ENCODE measurements around the gene DDOST. TPM values are rescaled to one million over a fixed set of nuclear protein-coding genes. Genes with fewer than 3 reads are reported as not detected.

The DDOST gene
- total and polyA plus RNA-seq, 10 of the 15 experiments (the other 5 are each of a cell fraction or from before 2014, with no cell fraction given) = 100 to 274 (median 201) TPM

DNA sequence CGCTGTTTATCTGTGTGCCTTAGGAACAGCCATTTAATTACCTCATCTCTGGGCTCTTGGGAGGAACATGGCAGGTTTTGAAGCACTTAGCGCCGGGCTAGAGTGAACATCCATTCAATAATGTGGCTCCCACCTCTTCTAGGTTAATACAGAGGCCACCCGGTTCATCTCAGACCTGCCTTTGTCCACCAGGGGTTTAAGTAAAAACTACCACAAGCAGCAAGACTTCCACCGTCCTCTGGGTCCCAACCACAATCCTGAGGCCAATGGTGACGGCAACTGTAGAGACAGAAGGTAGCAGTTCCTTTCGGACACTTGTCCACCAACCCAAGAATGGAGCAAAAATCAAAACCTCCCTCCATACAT is 924 bp upstream of the DDOST start:
- in situ Hi-C loops (cut with MboI) (no loop called here), intact Hi-C loops (cut with micrococcal nuclease; ENCODE audit: unreplicated experiment) (no loop called here)
- FAIRE-seq (no peak), ATAC-seq (no peak), DNase-seq (ENCODE audit: low read depth, low spot score) (no peak)
- Histone ChIP-seq H3K4me1 (ENCODE audit: control insufficient read depth, insufficient read depth, low read length) (0 out of 2 replicates have a peak, but pooled peaks cover 10% of the 10 kb centered on the region), H3K79me2 (ENCODE audit: control insufficient read depth, insufficient read depth, low read length) (peaks cover 35% of the 10 kb centered on the region), H3K9ac (ENCODE audit: control insufficient read depth, insufficient read depth, low read length) (peak overlapping the region; percentile 91), H3K27me3 (replicated peaks in 1 of 2; ENCODE audit: control insufficient read depth in 2 of 2, insufficient read depth in 2 of 2, low read length in 1 of 2) (no peaks in the 10 kb centered on the region), H3K36me3 (ENCODE audit: control insufficient read depth in 2 of 2, insufficient read depth in 2 of 2, low read length in 1 of 2) (peaks cover 6 to 12% of the 10 kb centered on the region in 2 experiments), H3K27ac (ENCODE audit: control insufficient read depth, insufficient read depth) (peak overlapping the region; percentile 68), H2AFZ (ENCODE audit: control insufficient read depth, low read depth, low read length) (peak overlapping the region; percentile 75), H4K20me1 (ENCODE audit: control insufficient read depth, insufficient read depth) (peaks cover 3% of the 10 kb centered on the region; the same call in 1 of the 2 replicates), H3K9me3 (replicated peaks; ENCODE audit: control insufficient read depth, insufficient read depth, low read length) (no peaks in the 10 kb centered on the region), H3K4me3 (peak overlapping the region; percentile 81), H3K4me2 (ENCODE audit: control insufficient read depth, insufficient read depth) (peak overlapping the region; percentile 99)
- SMC1A ChIA-PET (ENCODE audit: uncharacterized antibody, unreplicated experiment) = no interaction called here
- POLR2A ChIA-PET = interaction anchor here (2.3 kb wide), 1 partner anchor 28 kb away, joined by 8 read pairs; no protein-coding TSS in a partner anchor
- no TSS peak for BruUV-seq (replicated peaks)
- RAD21 ChIA-PET (ENCODE audit: unreplicated experiment) = no interaction called here
- TF ChIP-seq TARDBP (IDR thresholded peaks at IDR 0.05; ENCODE audit: borderline replicate concordance) = no peak
- CTCF ChIA-PET = interaction anchor here (1.0 to 3.2 kb wide), 5 partner anchors 9 to 533 kb away, joined by 3 to 13 read pairs (median 4); no protein-coding TSS in a partner anchor
- 46% methylated on average over 7 of the region's 7 CpGs for WGBS (ENCODE audit: insufficient coverage, insufficient replicate concordance, low lambda C conversion rate, missing lambda C conversion rate)

DNA sequence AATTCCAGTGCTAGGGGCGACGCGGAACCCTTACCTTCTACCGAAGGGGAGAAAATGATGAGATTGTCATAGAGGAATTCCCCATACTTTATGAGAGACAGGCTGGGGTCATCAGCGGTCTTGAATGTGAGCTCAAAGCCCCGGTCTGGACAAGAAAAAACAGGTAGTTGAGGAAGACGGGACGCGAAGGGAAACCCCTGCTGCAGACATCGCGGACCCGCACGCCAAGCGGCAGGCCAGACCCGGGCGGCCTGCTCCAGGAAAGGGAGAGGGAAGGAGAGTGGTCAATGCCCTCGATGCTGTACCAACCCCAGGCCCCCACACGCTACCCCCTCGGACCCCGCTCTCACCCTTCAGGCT is 342 bp downstream of the DDOST start:
- intact Hi-C loops (cut with micrococcal nuclease; ENCODE audit: unreplicated experiment) = loop anchor here (2.0 kb wide), 1 partner anchor 126 kb away; the partner anchor contains the start of gene HP1BP3

More for the DNA sequence above, 342 bp downstream of the DDOST start:
- H3K36me3 ChIP-seq (ENCODE audit: control insufficient read depth in 2 of 2, insufficient read depth in 2 of 2, low read length in 1 of 2) = peaks cover 12 to 22% of the 10 kb centered on the region in 2 experiments
- ATAC-seq = peak; percentile 10
- H3K4me1 ChIP-seq (ENCODE audit: control insufficient read depth, insufficient read depth, low read length) = 0 out of 2 replicates have a peak, but pooled peaks cover 10% of the 10 kb centered on the region
- no peaks in the 10 kb centered on the region for H3K9me3 ChIP-seq (replicated peaks; ENCODE audit: control insufficient read depth, insufficient read depth, low read length)
- 1% methylated on average over 18 of the region's 20 CpGs for WGBS (ENCODE audit: insufficient coverage, insufficient replicate concordance, low lambda C conversion rate, missing lambda C conversion rate)
- CTCF ChIA-PET = interaction anchor here (0.6 to 1.9 kb wide), 7 partner anchors 27 to 534 kb away, joined by 3 to 16 read pairs (median 3); no protein-coding TSS in a partner anchor
- RAD21 ChIA-PET (ENCODE audit: unreplicated experiment) = interaction anchor here (0.5 kb wide), 1 partner anchor 1465 kb away, joined by 4 read pairs; no protein-coding TSS in a partner anchor
- peak overlapping the region; percentile 81 for H3K4me3 ChIP-seq
- POLR2A ChIA-PET = interaction anchor here (0.7 to 2.3 kb wide), 2 partner anchors 27 to 125 kb away, joined by 3 to 8 read pairs; no protein-coding TSS in a partner anchor
- in situ Hi-C loops (cut with MboI) = no loop called here
- H3K79me2 ChIP-seq (ENCODE audit: control insufficient read depth, insufficient read depth, low read length) = peaks cover 35% of the 10 kb centered on the region
- peak; percentile 52 for FAIRE-seq
- peak overlapping the region; percentile 91 for H3K9ac ChIP-seq (ENCODE audit: control insufficient read depth, insufficient read depth, low read length)
- no peaks in the 10 kb centered on the region for H3K27me3 ChIP-seq (replicated peaks in 1 of 2; ENCODE audit: control insufficient read depth in 2 of 2, insufficient read depth in 2 of 2, low read length in 1 of 2)
- SMC1A ChIA-PET (ENCODE audit: uncharacterized antibody, unreplicated experiment) = interaction anchor here (1.0 to 1.2 kb wide), 3 partner anchors 19 to 707 kb away, joined by 3 to 4 read pairs (median 3); no protein-coding TSS in a partner anchor
- peak overlapping the region; percentile 76 for H3K4me2 ChIP-seq (ENCODE audit: control insufficient read depth, insufficient read depth)
- no peak for DNase-seq (ENCODE audit: low read depth, low spot score)
- H3K27ac ChIP-seq (ENCODE audit: control insufficient read depth, insufficient read depth) = peak overlapping the region; percentile 88
- no TSS peak for BruUV-seq (replicated peaks)
- TF ChIP-seq, protein P1, sequence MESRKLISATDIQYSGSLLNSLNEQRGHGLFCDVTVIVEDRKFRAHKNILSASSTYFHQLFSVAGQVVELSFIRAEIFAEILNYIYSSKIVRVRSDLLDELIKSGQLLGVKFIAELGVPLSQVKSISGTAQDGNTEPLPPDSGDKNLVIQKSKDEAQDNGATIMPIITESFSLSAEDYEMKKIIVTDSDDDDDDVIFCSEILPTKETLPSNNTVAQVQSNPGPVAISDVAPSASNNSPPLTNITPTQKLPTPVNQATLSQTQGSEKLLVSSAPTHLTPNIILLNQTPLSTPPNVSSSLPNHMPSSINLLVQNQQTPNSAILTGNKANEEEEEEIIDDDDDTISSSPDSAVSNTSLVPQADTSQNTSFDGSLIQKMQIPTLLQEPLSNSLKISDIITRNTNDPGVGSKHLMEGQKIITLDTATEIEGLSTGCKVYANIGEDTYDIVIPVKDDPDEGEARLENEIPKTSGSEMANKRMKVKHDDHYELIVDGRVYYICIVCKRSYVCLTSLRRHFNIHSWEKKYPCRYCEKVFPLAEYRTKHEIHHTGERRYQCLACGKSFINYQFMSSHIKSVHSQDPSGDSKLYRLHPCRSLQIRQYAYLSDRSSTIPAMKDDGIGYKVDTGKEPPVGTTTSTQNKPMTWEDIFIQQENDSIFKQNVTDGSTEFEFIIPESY (IDR thresholded peaks at IDR 0.05) = no peak
- TF ChIP-seq NR2C1 (IDR thresholded peaks at IDR 0.05) (no peak), POLR2AphosphoS2 (IDR thresholded peaks at IDR 0.05; ENCODE audit: low read depth, low read length) (no peak), SP1 (IDR thresholded peaks at IDR 0.05; ENCODE audit: low read depth, low read length) (no peak), MEF2A (IDR thresholded peaks at IDR 0.05; ENCODE audit: insufficient read depth, low read depth, low read length) (no peak), MTA2 (IDR thresholded peaks at IDR 0.05; ENCODE audit: low read depth) (no peak), IKZF1 (conservative IDR thresholded peaks at IDR 0.05) (no peak), CREM (IDR thresholded peaks at IDR 0.05; ENCODE audit: low read depth) (no peak), CHD4 (IDR thresholded peaks at IDR 0.05) (no peak), STAT1 (conservative IDR thresholded peaks at IDR 0.05) (no peak), WRNIP1 (IDR thresholded peaks at IDR 0.05; ENCODE audit: borderline replicate concordance, low read depth, low read length) (no peak)
- TF ChIP-seq, protein P2, sequence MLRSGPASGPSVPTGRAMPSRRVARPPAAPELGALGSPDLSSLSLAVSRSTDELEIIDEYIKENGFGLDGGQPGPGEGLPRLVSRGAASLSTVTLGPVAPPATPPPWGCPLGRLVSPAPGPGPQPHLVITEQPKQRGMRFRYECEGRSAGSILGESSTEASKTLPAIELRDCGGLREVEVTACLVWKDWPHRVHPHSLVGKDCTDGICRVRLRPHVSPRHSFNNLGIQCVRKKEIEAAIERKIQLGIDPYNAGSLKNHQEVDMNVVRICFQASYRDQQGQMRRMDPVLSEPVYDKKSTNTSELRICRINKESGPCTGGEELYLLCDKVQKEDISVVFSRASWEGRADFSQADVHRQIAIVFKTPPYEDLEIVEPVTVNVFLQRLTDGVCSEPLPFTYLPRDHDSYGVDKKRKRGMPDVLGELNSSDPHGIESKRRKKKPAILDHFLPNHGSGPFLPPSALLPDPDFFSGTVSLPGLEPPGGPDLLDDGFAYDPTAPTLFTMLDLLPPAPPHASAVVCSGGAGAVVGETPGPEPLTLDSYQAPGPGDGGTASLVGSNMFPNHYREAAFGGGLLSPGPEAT (IDR thresholded peaks at IDR 0.05; ENCODE audit: low read depth) = no peak
- peak overlapping the region; percentile 79 for H2AFZ ChIP-seq (ENCODE audit: control insufficient read depth, low read depth, low read length)
- H4K20me1 ChIP-seq (ENCODE audit: control insufficient read depth, insufficient read depth) = peaks cover 5% of the 10 kb centered on the region; the same call in 1 of the 2 replicates
